ENCODE results near the gene SEPTIN5.
"Not testable (repeated sequence)": the region's sequence is repeated elsewhere in the genome, so short reads cannot be mapped to it uniquely, and the experiment has no call there.

The SEPTIN5 gene

GRCh38 chr22:19680911-19681862, 33.1 kb upstream of the SEPTIN5 start:
- DNase-seq = no peak

GRCh38 chr22:19681863-19682245, 32.4 kb upstream of the SEPTIN5 start:
- no peak for DNase-seq

GRCh38 chr22:19686946-19687345, 27.4 kb upstream of the SEPTIN5 start:
- DNase-seq = no peak

GRCh38 chr22:19687561-19688300, 26.6 kb upstream of the SEPTIN5 start:
- no peak for DNase-seq

GRCh38 chr22:19688301-19689290, 25.7 kb upstream of the SEPTIN5 start:
- no peak for DNase-seq

- DNase-seq = no peak
Observed at GRCh38 chr22:19689408-19689807, 24.9 kb upstream of the SEPTIN5 start.

- no peak for DNase-seq
Observed at GRCh38 chr22:19691007-19691720, 23.1 kb upstream of the SEPTIN5 start.

GRCh38 chr22:19691721-19692341, 22.5 kb upstream of the SEPTIN5 start:
- no peak for DNase-seq

- no peak for DNase-seq
Observed at GRCh38 chr22:19693581-19693980, 20.7 kb upstream of the SEPTIN5 start.

- DNase-seq = no peak
Observed at GRCh38 chr22:19693981-19694670, 20.2 kb upstream of the SEPTIN5 start.

GRCh38 chr22:19694696-19695095, 19.6 kb upstream of the SEPTIN5 start:
- no peak for DNase-seq

- no peak for DNase-seq
Observed at GRCh38 chr22:19696504-19697276, 17.6 kb upstream of the SEPTIN5 start.

GRCh38 chr22:19697871-19698270, 16.4 kb upstream of the SEPTIN5 start:
- not testable (repeated sequence) for DNase-seq

GRCh38 chr22:19700790-19701419, 13.4 kb upstream of the SEPTIN5 start:
- no peak for DNase-seq

GRCh38 chr22:19701420-19702145, 12.7 kb upstream of the SEPTIN5 start:
- DNase-seq = no peak

GRCh38 chr22:19703869-19704268, 10.4 kb upstream of the SEPTIN5 start:
- DNase-seq = no peak

GRCh38 chr22:19704355-19705015, 9.8 kb upstream of the SEPTIN5 start:
- DNase-seq = no peak
